Astrocyte (in vitro differentiated cells and primary cell): ENCODE data around the gene NLGN1. TPM values are rescaled to one million over a fixed set of nuclear protein-coding genes. Genes with fewer than 3 reads are reported as not detected.

ENCODE experiments used
- DNase-seq: peaks from one replicate; pipeline ENCODE4 v3.0.0-alpha.2; 2010; ENCODE audit warnings: low read depth
- FAIRE-seq: peaks from 2 replicates; lab custom pipeline; 2011; peaks lifted over from hg19 to GRCh38; lab: Jason Lieb, UNC
- H2AFZ ChIP-seq: 2 replicates; pipeline ENCODE4 v1.6.0; 2012; ENCODE audit warnings: low read depth, low read length, inconsistent platforms
- H3K27ac ChIP-seq: 2 replicates; pipeline ENCODE4 v1.5.1; 2011; ENCODE audit warnings: low read depth, low read length, inconsistent platforms
- H3K27me3 ChIP-seq: 2 replicates; pipeline ENCODE4 v1.6.0; 2011; ENCODE audit warnings: low read length, inconsistent platforms; ENCODE audit not compliant: insufficient read depth
- H3K36me3 ChIP-seq: 2 replicates; pipeline ENCODE4 v1.5.1; 2011; ENCODE audit warnings: low read length, inconsistent platforms; ENCODE audit not compliant: insufficient read depth
- H3K4me1 ChIP-seq: 2 replicates; pipeline ENCODE4 v1.5.1; 2011; ENCODE audit warnings: low read length, inconsistent platforms; ENCODE audit not compliant: insufficient read depth
- H3K4me2 ChIP-seq: 2 replicates; pipeline ENCODE4 v1.6.0; 2012; ENCODE audit warnings: low read length, inconsistent platforms
- H3K4me3 ChIP-seq: 2 replicates; pipeline ENCODE4 v1.5.1; 2011; ENCODE audit warnings: low read depth, mild to moderate bottlenecking, low read length, inconsistent platforms; ENCODE audit not compliant: insufficient read depth
- H3K79me2 ChIP-seq: 2 replicates; pipeline ENCODE4 v1.6.0; 2012; ENCODE audit warnings: mild to moderate bottlenecking, low read length, inconsistent platforms; ENCODE audit not compliant: insufficient read depth
- H3K9ac ChIP-seq: 2 replicates; pipeline ENCODE4 v1.6.0; 2012; ENCODE audit warnings: mild to moderate bottlenecking, low read length, inconsistent platforms
- H3K9me3 ChIP-seq: 2 replicates; pipeline ENCODE4 v1.5.1; 2012; ENCODE audit warnings: low read depth, mild to moderate bottlenecking, low read length, inconsistent platforms; ENCODE audit not compliant: insufficient read depth
- H4K20me1 ChIP-seq: 2 replicates; pipeline ENCODE4 v1.6.0; 2012; ENCODE audit warnings: low read length, inconsistent platforms; ENCODE audit not compliant: insufficient read depth
- H3K27ac Mint-ChIP-seq: one replicate; pipeline ENCODE4 v1.8.0; 2021; ENCODE audit warnings: mild to moderate bottlenecking, mixed read lengths; ENCODE audit not compliant: unreplicated experiment
- H3K27me3 Mint-ChIP-seq: one replicate; pipeline ENCODE4 v1.8.0; 2021; ENCODE audit warnings: low read depth, mixed read lengths; ENCODE audit not compliant: unreplicated experiment
- H3K36me3 Mint-ChIP-seq: one replicate; pipeline ENCODE4 v1.8.0; 2021; ENCODE audit warnings: low read depth, mixed read lengths; ENCODE audit not compliant: unreplicated experiment
- H3K4me1 Mint-ChIP-seq: one replicate; pipeline ENCODE4 v1.8.0; 2021; ENCODE audit warnings: low read depth, mixed read lengths; ENCODE audit not compliant: unreplicated experiment
- H3K4me3 Mint-ChIP-seq: one replicate; pipeline ENCODE4 v1.8.0; 2021; ENCODE audit warnings: mild to moderate bottlenecking, moderate library complexity, mixed read lengths; ENCODE audit not compliant: unreplicated experiment
- H3K9me3 Mint-ChIP-seq: one replicate; pipeline ENCODE4 v1.8.0; 2021; ENCODE audit warnings: mild to moderate bottlenecking, mixed read lengths; ENCODE audit not compliant: unreplicated experiment
- CTCF ChIP-seq: IDR thresholded peaks from 2 replicates; pipeline ENCODE4 v1.5.1; 2011; ENCODE audit warnings: low read depth, mild to moderate bottlenecking, inconsistent platforms, low read length, moderate library complexity; ENCODE audit not compliant: insufficient read depth
- EZH2 ChIP-seq: IDR thresholded peaks from 2 replicates; pipeline ENCODE4 v1.6.1; 2012; ENCODE audit warnings: mild to moderate bottlenecking, low read length, inconsistent platforms; ENCODE audit not compliant: insufficient read depth
- total RNA-seq: library from RNA; stranded (reverse); gene quantifications from 2 replicates; pipeline ENCODE4 v1.2.1, GENCODE V29; 2021

NLGN1 gene
- total RNA-seq, 1 donor from 2014 or later, result 1.2 TPM

DNA sequence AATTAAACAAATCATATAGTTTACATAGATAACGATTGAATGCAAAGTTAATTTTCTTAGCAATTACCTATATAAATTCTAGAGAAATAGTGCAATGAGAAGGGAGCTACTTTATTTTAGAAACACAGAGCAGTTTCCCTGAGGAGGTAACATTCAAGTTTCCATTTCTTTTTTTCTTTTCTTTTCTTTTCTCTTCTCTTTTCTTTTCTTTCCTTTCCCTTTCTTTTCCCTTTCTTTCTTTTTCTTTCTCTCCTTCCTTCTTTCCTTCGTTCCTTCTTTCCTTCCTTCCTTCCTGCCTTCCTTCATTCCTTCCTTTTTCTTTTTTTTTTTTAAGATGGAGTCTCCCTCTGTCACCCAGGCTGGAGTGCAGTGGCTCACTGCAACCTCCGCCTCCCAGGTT lies 417.3 kb downstream of the NLGN1 start:
- no peaks in the 10 kb centered on the region for H3K27me3 ChIP-seq
- H3K4me3 ChIP-seq, result no peak overlapping the region
- Mint-ChIP-seq H3K36me3 (no peaks in the 10 kb centered on the region), H3K27ac (no peak overlapping the region), H3K9me3 (no peaks in the 10 kb centered on the region), H3K4me1 (no peaks in the 10 kb centered on the region), H3K27me3 (no peaks in the 10 kb centered on the region), H3K4me3 (no peak overlapping the region)
- H3K9me3 ChIP-seq, result no peaks in the 10 kb centered on the region
- no peaks in the 10 kb centered on the region for H3K4me1 ChIP-seq
- DNase-seq (no peak), FAIRE-seq (no peak)
- no peaks in the 10 kb centered on the region for H4K20me1 ChIP-seq
- no peaks in the 10 kb centered on the region for H3K79me2 ChIP-seq
- no peak overlapping the region for H3K27ac ChIP-seq
- H2AFZ ChIP-seq, result no peak overlapping the region
- no peak for TF ChIP-seq CTCF
- no peak for TF ChIP-seq EZH2
- no peak overlapping the region for H3K4me2 ChIP-seq
- H3K9ac ChIP-seq, result no peak overlapping the region
- H3K36me3 ChIP-seq, result no peaks in the 10 kb centered on the region

DNA sequence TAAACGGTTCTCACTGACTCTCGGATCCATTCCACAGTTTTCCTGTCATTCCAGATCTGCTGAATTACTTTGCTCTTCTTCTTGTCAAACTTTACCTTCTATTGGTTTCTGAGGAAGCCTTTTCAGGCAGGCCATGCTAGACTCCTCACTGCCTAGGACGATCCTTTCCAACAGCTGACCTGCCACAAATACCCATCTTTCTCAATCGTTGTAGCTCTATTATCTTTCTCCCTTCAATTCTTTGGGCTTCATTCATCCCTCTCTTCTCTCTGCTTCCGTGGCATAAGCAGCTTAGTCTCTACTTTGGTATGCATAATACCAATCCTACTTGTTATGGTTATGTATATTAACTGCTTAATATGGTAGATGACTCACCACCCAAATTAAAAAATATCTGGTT lies 421.8 kb downstream of the NLGN1 start:
- H2AFZ ChIP-seq, result no peak overlapping the region
- H3K4me3 ChIP-seq, result no peak overlapping the region
- Mint-ChIP-seq H3K27me3 (no peaks in the 10 kb centered on the region), H3K27ac (no peak overlapping the region), H3K36me3 (no peaks in the 10 kb centered on the region), H3K4me3 (no peak overlapping the region), H3K4me1 (no peaks in the 10 kb centered on the region), H3K9me3 (no peaks in the 10 kb centered on the region)
- no peaks in the 10 kb centered on the region for H3K36me3 ChIP-seq
- H3K9me3 ChIP-seq, result no peaks in the 10 kb centered on the region
- DNase-seq (no peak), FAIRE-seq (no peak)
- H3K79me2 ChIP-seq, result no peaks in the 10 kb centered on the region
- H3K4me2 ChIP-seq, result no peak overlapping the region
- H4K20me1 ChIP-seq, result no peaks in the 10 kb centered on the region
- no peak overlapping the region for H3K27ac ChIP-seq
- no peak overlapping the region for H3K9ac ChIP-seq
- TF ChIP-seq EZH2 (no peak), CTCF (no peak)
- no peaks in the 10 kb centered on the region for H3K27me3 ChIP-seq
- no peaks in the 10 kb centered on the region for H3K4me1 ChIP-seq

GRCh38 chr3:173823911-173824460 lies 426.4 kb downstream of the NLGN1 start:
- H4K20me1 ChIP-seq, result no peaks in the 10 kb centered on the region
- H3K4me1 ChIP-seq, result peaks cover 12% of the 10 kb centered on the region
- no peaks in the 10 kb centered on the region for H3K79me2 ChIP-seq
- TF ChIP-seq EZH2 (no peak), CTCF (no peak)
- no peak overlapping the region for H3K4me2 ChIP-seq
- H3K36me3 Mint-ChIP-seq, result no peaks in the 10 kb centered on the region
- no peaks in the 10 kb centered on the region for H3K36me3 ChIP-seq
- H3K9me3 Mint-ChIP-seq, result no peaks in the 10 kb centered on the region
- no peak overlapping the region for H3K4me3 ChIP-seq
- H2AFZ ChIP-seq, result no peak overlapping the region
- no peaks in the 10 kb centered on the region for H3K9me3 ChIP-seq
- no peak overlapping the region for H3K27ac ChIP-seq
- H3K9ac ChIP-seq, result no peak overlapping the region
- H3K27ac Mint-ChIP-seq, result no peak overlapping the region
- FAIRE-seq (no peak), DNase-seq (peak; percentile 58)
- no peak overlapping the region for H3K4me3 Mint-ChIP-seq
- no peaks in the 10 kb centered on the region for H3K27me3 ChIP-seq
- no peaks in the 10 kb centered on the region for H3K27me3 Mint-ChIP-seq
- H3K4me1 Mint-ChIP-seq, result peaks cover 15% of the 10 kb centered on the region
